ENCODE data around the gene UBTD2. TPM values are rescaled to one million over a fixed set of nuclear protein-coding genes. Genes with fewer than 3 reads are reported as not detected.

UBTD2 gene
- polyA plus RNA-seq, 1 donor (not counting 4 experiments of a cell fraction or from before 2014, with no cell fraction given) = 16.2 TPM

DNA sequence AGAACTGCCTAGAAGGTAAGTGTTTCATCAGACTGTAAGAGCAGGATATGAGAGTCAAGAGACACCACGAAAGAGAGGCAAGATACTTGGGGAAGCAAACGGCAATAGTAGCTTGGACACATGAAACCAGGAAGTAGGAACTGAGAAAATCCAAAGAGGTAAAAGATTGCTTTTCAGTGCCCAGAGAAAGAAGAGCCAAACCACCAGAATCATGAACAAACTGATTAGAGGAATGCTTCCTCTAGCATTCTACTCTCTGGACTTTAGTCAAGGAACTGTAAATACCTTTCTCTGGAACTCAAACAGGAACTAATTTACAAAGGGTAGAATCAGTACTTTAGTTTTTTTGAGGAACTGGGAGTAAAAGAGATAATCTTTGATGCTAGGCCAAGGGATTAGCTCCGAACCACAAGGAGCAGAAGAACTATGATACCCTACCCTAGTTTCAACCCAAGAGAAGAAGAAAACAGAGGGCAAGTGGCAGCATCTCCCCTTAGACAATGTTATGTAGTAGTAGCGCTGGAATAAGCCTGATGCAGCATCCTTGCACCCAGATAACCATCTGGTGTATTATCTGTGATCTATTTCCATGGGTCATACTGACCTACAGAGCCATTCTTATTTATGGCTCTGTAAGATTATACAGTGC lies 48.3 kb downstream of the UBTD2 start:
- H3K9ac ChIP-seq (ENCODE audit: control insufficient read depth, extremely low read depth, insufficient read depth, low read length) = no peak overlapping the region
- H3K9me3 ChIP-seq (ENCODE audit: control insufficient read depth, low read depth, low read length) = no peaks in the 10 kb centered on the region
- no peaks in the 10 kb centered on the region for H3K27me3 ChIP-seq (ENCODE audit: control insufficient read depth, extremely low read depth, insufficient read depth, low read length)
- peaks cover 27% of the 10 kb centered on the region for H3K79me2 ChIP-seq (ENCODE audit: control insufficient read depth, insufficient read depth, low read length)
- H4K20me1 ChIP-seq (ENCODE audit: control insufficient read depth, extremely low read depth, insufficient read depth, low read length) = peaks cover 4% of the 10 kb centered on the region
- FAIRE-seq (no peak), DNase-seq (ENCODE audit: low read depth, low spot score) (no peak)
- peaks cover 0 to 4% of the 10 kb centered on the region in 2 experiments for H3K36me3 ChIP-seq (ENCODE audit: control insufficient read depth in 2 of 2, extremely low read depth in 1 of 2, insufficient read depth in 2 of 2, low read length in 2 of 2)
- H3K4me1 ChIP-seq (ENCODE audit: control insufficient read depth, extremely low read depth, insufficient read depth, low read length) = no peaks in the 10 kb centered on the region
- TF ChIP-seq, protein P1, sequence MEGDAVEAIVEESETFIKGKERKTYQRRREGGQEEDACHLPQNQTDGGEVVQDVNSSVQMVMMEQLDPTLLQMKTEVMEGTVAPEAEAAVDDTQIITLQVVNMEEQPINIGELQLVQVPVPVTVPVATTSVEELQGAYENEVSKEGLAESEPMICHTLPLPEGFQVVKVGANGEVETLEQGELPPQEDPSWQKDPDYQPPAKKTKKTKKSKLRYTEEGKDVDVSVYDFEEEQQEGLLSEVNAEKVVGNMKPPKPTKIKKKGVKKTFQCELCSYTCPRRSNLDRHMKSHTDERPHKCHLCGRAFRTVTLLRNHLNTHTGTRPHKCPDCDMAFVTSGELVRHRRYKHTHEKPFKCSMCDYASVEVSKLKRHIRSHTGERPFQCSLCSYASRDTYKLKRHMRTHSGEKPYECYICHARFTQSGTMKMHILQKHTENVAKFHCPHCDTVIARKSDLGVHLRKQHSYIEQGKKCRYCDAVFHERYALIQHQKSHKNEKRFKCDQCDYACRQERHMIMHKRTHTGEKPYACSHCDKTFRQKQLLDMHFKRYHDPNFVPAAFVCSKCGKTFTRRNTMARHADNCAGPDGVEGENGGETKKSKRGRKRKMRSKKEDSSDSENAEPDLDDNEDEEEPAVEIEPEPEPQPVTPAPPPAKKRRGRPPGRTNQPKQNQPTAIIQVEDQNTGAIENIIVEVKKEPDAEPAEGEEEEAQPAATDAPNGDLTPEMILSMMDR (optimal IDR thresholded peaks at IDR 0.05 in 1 of 3, IDR thresholded peaks at IDR 0.05 in 1 of 3, conservative IDR thresholded peaks at IDR 0.05 in 1 of 3; ENCODE audit: extremely low read depth in 1 of 3, insufficient read depth in 2 of 3, low read length in 3 of 3) = no peak
- TF ChIP-seq EZH2 (IDR thresholded peaks at IDR 0.05; ENCODE audit: low read length) = no peak
- no peak overlapping the region for H3K4me3 ChIP-seq (ENCODE audit: control insufficient read depth in 2 of 3, extremely low read depth in 1 of 3, insufficient read depth in 2 of 3, low read depth in 1 of 3, low read length in 3 of 3)
- H3K9me1 ChIP-seq (ENCODE audit: control insufficient read depth, extremely low read depth, insufficient read depth, low read length) = no peaks in the 10 kb centered on the region
- no peak overlapping the region for H3K27ac ChIP-seq (ENCODE audit: control insufficient read depth, insufficient read depth, low read length)
- no peak overlapping the region for H2AFZ ChIP-seq (ENCODE audit: control insufficient read depth, low read length)
- H3K4me2 ChIP-seq (ENCODE audit: control insufficient read depth, extremely low read depth, insufficient read depth, low read depth, low read length) = no peak overlapping the region
- dilution Hi-C loops (cut with MboI; ENCODE audit: extremely low pct_ligation_motif_present, low sequenced_read_pairs) = no loop called here

DNA sequence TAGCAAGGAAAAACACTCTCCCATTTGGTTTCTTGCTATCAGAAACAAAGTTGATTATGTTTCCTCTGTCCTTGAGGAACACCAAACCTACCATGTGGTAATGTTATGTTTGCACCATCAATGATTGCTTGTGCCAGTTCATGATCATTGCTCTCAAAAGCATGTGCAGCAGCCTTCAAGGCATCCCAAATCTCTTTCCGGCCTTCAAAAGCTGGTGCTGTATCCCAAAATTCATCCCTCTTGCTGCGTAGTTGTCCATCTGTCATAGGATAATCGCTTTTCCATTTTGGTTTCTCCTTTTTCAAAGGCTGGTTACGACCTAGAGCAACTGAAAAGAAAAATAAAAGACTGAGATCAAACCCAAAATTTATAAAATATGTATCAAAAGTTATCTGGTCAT lies 49.5 kb downstream of the UBTD2 start:
- Histone ChIP-seq H3K9me3 (ENCODE audit: control insufficient read depth, low read depth, low read length) (no peaks in the 10 kb centered on the region), H2AFZ (ENCODE audit: control insufficient read depth, low read length) (no peak overlapping the region), H3K9me1 (ENCODE audit: control insufficient read depth, extremely low read depth, insufficient read depth, low read length) (no peaks in the 10 kb centered on the region), H3K9ac (ENCODE audit: control insufficient read depth, extremely low read depth, insufficient read depth, low read length) (no peak overlapping the region), H3K4me1 (ENCODE audit: control insufficient read depth, extremely low read depth, insufficient read depth, low read length) (no peaks in the 10 kb centered on the region), H3K27ac (ENCODE audit: control insufficient read depth, insufficient read depth, low read length) (no peak overlapping the region), H4K20me1 (ENCODE audit: control insufficient read depth, extremely low read depth, insufficient read depth, low read length) (peaks cover 4% of the 10 kb centered on the region), H3K27me3 (ENCODE audit: control insufficient read depth, extremely low read depth, insufficient read depth, low read length) (no peaks in the 10 kb centered on the region), H3K4me2 (ENCODE audit: control insufficient read depth, extremely low read depth, insufficient read depth, low read depth, low read length) (no peak overlapping the region), H3K79me2 (ENCODE audit: control insufficient read depth, insufficient read depth, low read length) (peaks cover 24% of the 10 kb centered on the region), H3K36me3 (ENCODE audit: control insufficient read depth in 2 of 2, extremely low read depth in 1 of 2, insufficient read depth in 2 of 2, low read length in 2 of 2) (peaks cover 0 to 4% of the 10 kb centered on the region in 2 experiments), H3K4me3 (ENCODE audit: control insufficient read depth in 2 of 3, extremely low read depth in 1 of 3, insufficient read depth in 2 of 3, low read depth in 1 of 3, low read length in 3 of 3) (no peak overlapping the region)
- DNase-seq (ENCODE audit: low read depth, low spot score) = no peak
- dilution Hi-C loops (cut with MboI; ENCODE audit: extremely low pct_ligation_motif_present, low sequenced_read_pairs) = no loop called here
- no peak for TF ChIP-seq EZH2 (IDR thresholded peaks at IDR 0.05; ENCODE audit: low read length)
- TF ChIP-seq, protein P1 (optimal IDR thresholded peaks at IDR 0.05 in 1 of 3, IDR thresholded peaks at IDR 0.05 in 1 of 3, conservative IDR thresholded peaks at IDR 0.05 in 1 of 3; ENCODE audit: extremely low read depth in 1 of 3, insufficient read depth in 2 of 3, low read length in 3 of 3) = no peak
- no peak for FAIRE-seq

Data from keratinocyte (primary cell).